ENCODE measurements around the gene TAF11L9. TPM values are rescaled to one million over a fixed set of nuclear protein-coding genes. Genes with fewer than 3 reads are reported as not detected.
"Not testable (repeated sequence)": the region's sequence is repeated elsewhere in the genome, so short reads cannot be mapped to it uniquely, and the experiment has no call there.

The TAF11L9 gene
- total RNA-seq, 1 donor from 2014 or later = not detected

GRCh38 chr5:17614872-17615605 lies 20.8 kb upstream of the TAF11L9 start:
- Histone ChIP-seq H3K27me3 (no peaks in the 10 kb centered on the region), H3K4me3 (no peak overlapping the region), H3K9me3 (no peaks in the 10 kb centered on the region), H3K27ac (no peak overlapping the region), H3K36me3 (no peaks in the 10 kb centered on the region), H3K4me1 (no peaks in the 10 kb centered on the region)
- DNase-seq (ENCODE audit: extremely low spot score in 2 of 2) = no peak
- TF ChIP-seq CTCF (IDR thresholded peaks at IDR 0.05) (no peak), POLR2AphosphoS5 (IDR thresholded peaks at IDR 0.05; ENCODE audit: insufficient read depth in 1 of 2, low read depth in 1 of 2) (no peak), POLR2A (IDR thresholded peaks at IDR 0.05) (no peak)
- intact Hi-C loops (cut with DNase I) = no loop called here

- H3K4me3 ChIP-seq; H3K27me3 ChIP-seq; H3K4me1 ChIP-seq; H3K27ac ChIP-seq; DNase-seq (ENCODE audit: extremely low spot score in 2 of 2); H3K36me3 ChIP-seq; intact Hi-C loops (cut with DNase I); H3K9me3 ChIP-seq: not testable (repeated sequence)
These were observed 15.9 kb upstream of the TAF11L9 start, which contains the start of gene TAF11L12 for GRCh38 chr5:17610092-17610491. Gene TAF11L12 (plus strand): TSS chr5:17610392.

GRCh38 chr5:17607461-17607860 lies 13.3 kb upstream of the TAF11L9 start:
- H3K27ac ChIP-seq; H3K27me3 ChIP-seq; H3K4me3 ChIP-seq; H3K36me3 ChIP-seq; H3K9me3 ChIP-seq; intact Hi-C loops (cut with DNase I); DNase-seq (ENCODE audit: extremely low spot score in 2 of 2); H3K4me1 ChIP-seq: not testable (repeated sequence)

- no peaks in the 10 kb centered on the region for H3K9me3 ChIP-seq
- H3K27me3 ChIP-seq = no peaks in the 10 kb centered on the region
- intact Hi-C loops (cut with DNase I) = no loop called here
- DNase-seq (ENCODE audit: extremely low spot score in 2 of 2) = no peak
- no peak overlapping the region for H3K27ac ChIP-seq
- no peaks in the 10 kb centered on the region for H3K36me3 ChIP-seq
- no peaks in the 10 kb centered on the region for H3K4me1 ChIP-seq
- TF ChIP-seq POLR2A (IDR thresholded peaks at IDR 0.05) (no peak), CTCF (IDR thresholded peaks at IDR 0.05) (no peak)
- no peak overlapping the region for H3K4me3 ChIP-seq
These were observed 10.8 kb upstream of the TAF11L9 start for GRCh38 chr5:17604951-17605350.

GRCh38 chr5:17603880-17604279 lies 9.7 kb upstream of the TAF11L9 start, which contains the start of gene TAF11L11:
Gene TAF11L11 (plus strand): TSS chr5:17604183.
- H3K9me3 ChIP-seq; H3K4me1 ChIP-seq; H3K27me3 ChIP-seq; intact Hi-C loops (cut with DNase I); H3K4me3 ChIP-seq; DNase-seq (ENCODE audit: extremely low spot score in 2 of 2); H3K27ac ChIP-seq; H3K36me3 ChIP-seq: not testable (repeated sequence)

GRCh38 chr5:17597728-17598127 lies 3.5 kb upstream of the TAF11L9 start, which contains the start of gene TAF11L10:
Gene TAF11L10 (minus strand): TSS chr5:17597828.
- H3K36me3 ChIP-seq; intact Hi-C loops (cut with DNase I); DNase-seq (ENCODE audit: extremely low spot score in 2 of 2); H3K27ac ChIP-seq; H3K4me1 ChIP-seq; H3K4me3 ChIP-seq; H3K27me3 ChIP-seq; H3K9me3 ChIP-seq: not testable (repeated sequence)

GRCh38 chr5:17590860-17591259 lies 3.3 kb downstream of the TAF11L9 start, which contains the start of gene TAF11L8:
Gene TAF11L8 (minus strand): TSS chr5:17590960.
- H3K27me3 ChIP-seq; H3K4me3 ChIP-seq; H3K36me3 ChIP-seq; DNase-seq (ENCODE audit: extremely low spot score in 2 of 2); intact Hi-C loops (cut with DNase I); H3K27ac ChIP-seq; H3K4me1 ChIP-seq; H3K9me3 ChIP-seq: not testable (repeated sequence)

- H3K27me3 ChIP-seq; H3K4me1 ChIP-seq; DNase-seq (ENCODE audit: extremely low spot score in 2 of 2); intact Hi-C loops (cut with DNase I); H3K4me3 ChIP-seq; H3K27ac ChIP-seq; H3K9me3 ChIP-seq; H3K36me3 ChIP-seq: not testable (repeated sequence)
These were observed 8.5 kb downstream of the TAF11L9 start, which contains the start of gene TAF11L7 for GRCh38 chr5:17585658-17586057. Gene TAF11L7 (minus strand): TSS chr5:17585758.

Small RNAs within 50 kb of the gene (small RNA-seq; reads per million reads assigned to genes)
- gene AC233724.3 (not detected), gene AC233724.4 (not detected), gene AC233724.6 (not detected), gene AC233724.7 (not detected)

Other genes starting within 250 kb of the TAF11L9 start
- gene TAF11L2, start 96.2 kb downstream of the TAF11L9 start, total RNA-seq = not detected
- not detected for gene TAF11L3, start 76.0 kb downstream of the TAF11L9 start, total RNA-seq
- gene TAF11L4, start 72.6 kb downstream of the TAF11L9 start, total RNA-seq = not detected
- not detected for gene TAF11L5, start 69.2 kb downstream of the TAF11L9 start, total RNA-seq
- gene TAF11L6, start 65.7 kb downstream of the TAF11L9 start, total RNA-seq = not detected
- not detected for gene TAF11L7, start 8.6 kb downstream of the TAF11L9 start, total RNA-seq
- not detected for gene TAF11L8, start 3.4 kb downstream of the TAF11L9 start, total RNA-seq
- not detected for gene TAF11L10, start 3.4 kb upstream of the TAF11L9 start, total RNA-seq
- gene TAF11L11, start 9.8 kb upstream of the TAF11L9 start, total RNA-seq = not detected
- gene TAF11L12, start 16.0 kb upstream of the TAF11L9 start, total RNA-seq = not detected
- gene TAF11L13, start 37.7 kb upstream of the TAF11L9 start, total RNA-seq = not detected
- not detected for gene TAF11L14, start 40.1 kb upstream of the TAF11L9 start, total RNA-seq